Naive thymus-derived CD8-positive, alpha-beta T cell (primary cell): ENCODE measurements around the gene AZGP1. TPM values are rescaled to one million over a fixed set of nuclear protein-coding genes. Genes with fewer than 3 reads are reported as not detected.
A peak's percentile ranks its signal among the peaks of the same experiment; 100 is the strongest.
"Not testable (repeated sequence)": the region's sequence is repeated elsewhere in the genome, so short reads cannot be mapped to it uniquely, and the experiment has no call there.

ENCODE experiments used
- ATAC-seq, 2 donors: fragments of 150-1000 bp; cut with Tn5 transposase in 1 of 2; sonication (Bioruptor Pico), chemical (Tn5 transposase) in 1 of 2; 1 replicate in 1 of 2; 2 replicates in 1 of 2; pipeline ENCODE4 v1.10.0; 2021; ENCODE audit warnings: mild to moderate bottlenecking in 2 of 2, moderate library complexity in 2 of 2
- POLR2A ChIA-PET: fragments of 350-600 bp; sonication (Branson Sonifier 250); formaldehyde crosslinking; loops from one replicate; lab custom pipeline; 2021; ENCODE audit warnings: antibody characterized with exemption; lab: Charles Lee
- DNase-seq, 10 donors: peaks; one replicate each; pipeline versions ENCODE4 v3.0.0 to v3.0.0-alpha.2; 2020 to 2022
- H3K27ac Mint-ChIP-seq, 10 donors: one replicate each; pipeline ENCODE4 v1.8.0; 2020 to 2022; ENCODE audit warnings: mild to moderate bottlenecking in 10 of 10, mixed read lengths in 10 of 10, moderate library complexity in 4 of 10, inconsistent platforms in 1 of 10
- H3K27me3 Mint-ChIP-seq, 5 donors: one replicate each; pipeline ENCODE4 v1.8.0; 2021 to 2022; ENCODE audit warnings: mixed read lengths in 5 of 5
- H3K36me3 Mint-ChIP-seq, 3 donors: one replicate each; pipeline ENCODE4 v1.8.0; 2020 to 2022; ENCODE audit warnings: mixed read lengths in 3 of 3, mild to moderate bottlenecking in 2 of 3, inconsistent platforms in 1 of 3
- H3K4me1 Mint-ChIP-seq, 4 donors: one replicate each; pipeline ENCODE4 v1.8.0; 2021 to 2022; ENCODE audit warnings: mixed read lengths in 4 of 4
- H3K4me3 Mint-ChIP-seq, 10 donors: one replicate each; pipeline ENCODE4 v1.8.0; 2020 to 2022; ENCODE audit warnings: mild to moderate bottlenecking in 10 of 10, mixed read lengths in 10 of 10, moderate library complexity in 6 of 10, inconsistent platforms in 1 of 10
- H3K9me3 Mint-ChIP-seq, 9 donors: one replicate each; pipeline ENCODE4 v1.8.0; 2020 to 2022; ENCODE audit warnings: mixed read lengths in 9 of 9, mild to moderate bottlenecking in 3 of 9, inconsistent platforms in 1 of 9, moderate library complexity in 1 of 9
- polyA plus RNA-seq, 3 donors: library from polyadenylated mRNA; unstranded; fragments of 300-500 nt; fragmentation: Illumina TruSeq; gene quantifications; one replicate each; pipeline ENCODE4 v1.2.3, GENCODE V29; 2021
- total RNA-seq, 8 experiments: library from RNA in 2 of 8; stranded (reverse) in 2 of 8; gene quantifications; one replicate each; pipeline ENCODE4 v1.2.3 and lab custom pipeline; 2021 to 2026

AZGP1 gene
- total and polyA plus RNA-seq, 5 experiments from 2014 or later = not detected

DNA sequence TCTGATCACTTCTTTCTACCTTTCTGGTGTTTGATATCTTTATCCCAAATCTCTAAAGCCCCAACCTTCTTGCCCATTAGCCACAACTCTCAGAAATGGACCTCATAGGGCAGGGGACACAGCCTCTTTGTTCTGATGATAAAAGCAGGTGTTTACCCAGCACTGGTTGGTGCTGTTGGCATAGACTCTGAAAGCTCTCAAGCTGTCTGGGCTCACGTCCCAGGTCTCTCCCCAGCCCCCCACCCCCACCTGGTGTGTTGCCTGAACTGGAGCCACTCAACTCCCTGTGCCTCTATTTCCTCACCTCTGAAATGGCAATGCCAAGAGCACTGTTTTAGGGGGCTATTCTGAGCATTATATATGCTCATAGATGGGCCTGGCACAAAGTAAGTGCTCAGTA, 6.0 kb downstream of the AZGP1 start:
- peaks cover 16 to 61% (median 25%) of the 10 kb centered on the region in 5 donors for H3K27me3 Mint-ChIP-seq
- H3K36me3 Mint-ChIP-seq, H3K4me3 Mint-ChIP-seq, H3K4me1 Mint-ChIP-seq, ATAC-seq, H3K27ac Mint-ChIP-seq, H3K9me3 Mint-ChIP-seq, DNase-seq, POLR2A ChIA-PET: not testable (repeated sequence)

DNA sequence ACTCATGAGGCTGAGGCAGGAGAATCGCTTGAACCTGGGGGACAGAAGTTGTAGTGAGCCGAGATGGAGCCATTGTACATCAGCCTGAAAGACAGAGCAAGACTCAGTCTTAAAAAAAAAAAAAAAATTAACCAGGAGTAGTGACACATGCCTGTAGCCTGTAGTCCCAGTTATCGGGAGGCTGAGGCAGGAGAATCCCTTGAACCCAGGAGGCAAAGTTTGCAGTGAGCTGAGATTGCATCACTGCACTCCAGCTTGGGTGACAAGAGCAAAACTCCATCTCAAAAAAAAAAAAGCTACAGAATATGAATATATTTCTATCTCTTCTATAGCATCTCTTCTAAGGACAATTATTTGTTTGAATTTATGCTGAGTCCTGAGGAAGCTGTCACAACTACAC, 6.5 kb downstream of the AZGP1 start:
- Mint-ChIP-seq H3K4me3 (no peak overlapping the region), H3K27me3 (peaks cover 22 to 66% (median 30%) of the 10 kb centered on the region in 5 donors), H3K27ac (no peak overlapping the region), H3K9me3 (no peaks in the 10 kb centered on the region), H3K36me3 (no peaks in the 10 kb centered on the region), H3K4me1 (no peaks in the 10 kb centered on the region)
- POLR2A ChIA-PET = interaction anchor here (0.7 kb wide), 1 partner anchor 210 kb away, joined by 3 read pairs; no protein-coding TSS in a partner anchor
- DNase-seq (no peak), ATAC-seq (no peak)

DNA sequence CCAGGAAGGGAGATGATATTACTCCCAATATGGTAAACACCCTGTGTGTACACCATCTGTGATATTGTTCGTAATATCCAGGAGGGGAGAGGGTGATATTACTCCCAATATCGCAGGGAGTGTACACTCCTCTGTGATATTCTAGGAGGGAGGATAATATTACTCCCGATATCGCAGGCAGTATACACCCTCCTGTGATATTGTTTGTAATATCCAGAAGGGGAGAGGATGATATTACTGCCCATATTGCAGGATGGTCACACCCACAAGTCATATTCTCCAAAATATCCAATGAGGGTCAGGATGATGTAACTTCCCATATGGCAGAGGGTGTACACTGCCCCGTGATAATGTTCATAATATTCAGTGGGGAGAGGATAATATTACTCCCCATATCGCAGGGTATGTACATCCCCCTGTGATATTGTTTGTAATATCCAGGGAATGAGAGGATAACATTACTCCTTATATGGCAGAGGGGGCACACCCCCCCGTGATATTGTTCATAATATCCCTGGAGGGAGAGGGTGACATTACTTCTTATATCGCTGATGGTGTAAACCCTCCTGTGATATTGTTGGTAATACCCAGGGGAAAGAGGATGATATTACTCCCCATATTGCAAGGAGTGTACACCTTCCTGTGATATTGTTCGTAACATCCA, 17.1 kb downstream of the AZGP1 start:
- POLR2A ChIA-PET = no interaction called here
- ATAC-seq = no peak
- Mint-ChIP-seq H3K4me1 (no peaks in the 10 kb centered on the region), H3K4me3 (no peak overlapping the region), H3K27me3 (peaks cover 29 to 54% (median 45%) of the 10 kb centered on the region in 5 donors), H3K27ac (no peak overlapping the region), H3K9me3 (no peaks in the 10 kb centered on the region), H3K36me3 (no peaks in the 10 kb centered on the region)
- DNase-seq = no peak

DNA sequence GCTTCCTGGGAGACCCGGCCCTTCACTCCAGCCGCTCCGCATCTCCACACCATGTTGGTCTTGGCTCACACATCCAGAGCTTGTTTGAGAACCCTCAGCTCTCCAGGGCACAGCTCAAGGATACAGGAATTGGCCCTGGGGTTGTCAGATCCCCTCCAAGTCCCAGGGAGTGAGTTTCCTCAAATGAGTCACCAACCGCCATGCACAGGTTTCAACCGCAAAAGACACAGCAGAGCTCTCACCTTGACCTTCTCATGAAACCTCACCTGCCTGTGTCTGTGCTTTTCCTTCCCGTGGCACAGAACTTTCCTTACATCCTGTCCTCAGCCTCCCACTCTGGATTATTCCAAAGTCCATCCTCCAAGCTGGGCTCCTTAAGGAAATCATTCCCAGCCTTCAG, 20.6 kb downstream of the AZGP1 start:
- no peak for ATAC-seq
- POLR2A ChIA-PET = no interaction called here
- no peaks in the 10 kb centered on the region for H3K4me1 Mint-ChIP-seq

GRCh38 chr7:99954643-99955042, 21.2 kb downstream of the AZGP1 start:
- H3K36me3 Mint-ChIP-seq, H3K27ac Mint-ChIP-seq, DNase-seq, POLR2A ChIA-PET, ATAC-seq, H3K4me3 Mint-ChIP-seq, H3K4me1 Mint-ChIP-seq: not testable (repeated sequence)
- Mint-ChIP-seq H3K27me3 (peaks cover 8 to 23% (median 13%) of the 10 kb centered on the region in 5 donors), H3K9me3 (peaks cover 0 to 12% (median 3%) of the 10 kb centered on the region in 9 donors)

More for the DNA sequence above, 20.6 kb downstream of the AZGP1 start:
- Mint-ChIP-seq H3K36me3 (no peaks in the 10 kb centered on the region), H3K4me3 (no peak overlapping the region), H3K27me3 (peaks cover 10 to 23% (median 18%) of the 10 kb centered on the region in 5 donors), H3K27ac (peak overlapping the region in 1 of 10 donors; percentile 84), H3K9me3 (peaks cover 0 to 7% (median 3%) of the 10 kb centered on the region in 9 donors)
- no peak for DNase-seq

DNA sequence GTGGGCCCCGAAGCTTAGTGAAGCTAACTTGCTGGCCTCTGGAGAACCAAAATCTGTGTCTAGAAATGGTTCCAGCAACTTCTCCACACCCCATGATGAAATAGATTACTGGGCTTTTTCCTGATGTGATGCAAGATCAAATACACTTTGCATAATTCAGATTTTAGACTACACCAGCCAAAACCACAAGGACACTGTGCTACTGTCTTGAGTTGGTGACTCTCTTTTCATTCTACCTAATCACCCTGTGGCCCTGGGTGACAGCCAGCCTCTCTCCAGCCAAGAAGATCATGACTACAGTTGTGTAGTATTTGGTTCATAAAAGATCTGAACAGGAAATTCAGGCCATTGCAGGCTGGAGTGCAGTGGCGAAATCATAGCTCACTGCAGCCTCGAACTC, 22.2 kb downstream of the AZGP1 start:
- POLR2A ChIA-PET = interaction anchor here (0.6 kb wide), 1 partner anchor 1980 kb away, joined by 3 read pairs; no protein-coding TSS in a partner anchor
- ATAC-seq (no peak), DNase-seq (no peak)
- no peak overlapping the region for H3K27ac Mint-ChIP-seq
- H3K4me3 Mint-ChIP-seq = no peak overlapping the region
- no peaks in the 10 kb centered on the region for H3K4me1 Mint-ChIP-seq
- peaks cover 0 to 12% (median 3%) of the 10 kb centered on the region in 9 donors for H3K9me3 Mint-ChIP-seq
- no peaks in the 10 kb centered on the region for H3K36me3 Mint-ChIP-seq
- peaks cover 2 to 15% (median 8%) of the 10 kb centered on the region in 5 donors for H3K27me3 Mint-ChIP-seq

- H3K27me3 Mint-ChIP-seq = peaks cover 5 to 15% (median 9%) of the 10 kb centered on the region in 5 donors
- ATAC-seq, H3K27ac Mint-ChIP-seq, H3K4me1 Mint-ChIP-seq, DNase-seq, H3K36me3 Mint-ChIP-seq, H3K4me3 Mint-ChIP-seq: not testable (repeated sequence)
- H3K9me3 Mint-ChIP-seq = peaks cover 0 to 12% (median 3%) of the 10 kb centered on the region in 9 donors
- POLR2A ChIA-PET = interaction anchor here (0.7 kb wide), 1 partner anchor 256 kb away, joined by 4 read pairs; no protein-coding TSS in a partner anchor
These were observed 23.2 kb downstream of the AZGP1 start for GRCh38 chr7:99952649-99953048.

DNA sequence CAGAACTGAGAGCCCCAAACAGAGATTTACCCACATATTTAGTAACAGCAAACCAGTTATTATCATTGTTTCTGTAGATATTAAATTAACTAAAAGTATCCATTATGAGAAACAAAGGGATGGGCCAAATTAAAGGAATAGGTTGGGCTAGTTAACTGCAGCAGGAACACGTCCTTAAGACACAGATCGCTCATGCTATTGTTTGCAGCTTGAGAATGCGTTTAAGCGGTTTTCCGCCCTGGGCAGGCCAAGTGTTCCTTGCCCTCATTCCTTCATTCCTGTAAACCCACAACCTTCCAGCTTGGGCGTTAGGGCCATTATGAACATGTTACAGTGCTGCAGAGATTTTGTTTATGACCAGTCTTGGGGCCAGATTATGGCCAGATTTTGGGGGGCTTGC, 25.0 kb downstream of the AZGP1 start:
- Mint-ChIP-seq H3K27me3 (peaks cover 5 to 16% (median 10%) of the 10 kb centered on the region in 5 donors), H3K9me3 (peaks cover 0 to 12% (median 3%) of the 10 kb centered on the region in 9 donors)
- not testable (repeated sequence) for H3K27ac Mint-ChIP-seq, H3K4me3 Mint-ChIP-seq, DNase-seq, H3K36me3 Mint-ChIP-seq, H3K4me1 Mint-ChIP-seq, ATAC-seq
- POLR2A ChIA-PET = interaction anchor here (0.8 to 1.2 kb wide), 2 partner anchors 22 to 32 kb away, joined by 3 to 5 read pairs; partner anchors contain the start of gene GJC3

DNA sequence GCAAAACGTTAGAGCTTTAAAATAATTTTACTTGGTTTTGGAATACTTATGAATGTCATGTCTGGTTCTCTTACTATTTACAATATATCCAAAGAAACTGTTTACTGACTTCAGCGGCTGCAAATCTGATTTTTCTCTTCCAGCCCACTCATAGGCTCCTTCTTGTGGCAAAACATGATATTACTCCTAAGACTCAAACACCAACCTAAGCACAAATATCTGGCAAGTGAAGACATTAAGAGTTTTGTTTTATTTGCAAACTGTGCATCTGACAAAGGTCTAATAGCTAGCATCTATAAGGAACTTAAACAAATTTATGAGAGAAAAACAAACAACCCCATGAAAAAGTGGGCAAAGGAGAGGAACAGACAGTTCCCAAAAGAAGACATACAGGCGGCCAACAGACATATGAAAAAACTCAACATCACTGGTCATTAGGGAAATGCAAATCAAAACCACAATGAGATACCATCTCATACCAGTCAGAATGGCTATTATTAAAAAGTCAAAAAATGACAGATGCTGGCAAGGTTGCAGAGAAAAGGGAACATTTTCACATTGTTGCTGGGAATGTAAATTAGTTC, 26.1 kb downstream of the AZGP1 start:
- H3K4me3 Mint-ChIP-seq = no peak overlapping the region
- H3K27ac Mint-ChIP-seq = no peak overlapping the region
- peaks cover 0 to 1% (median 1%) of the 10 kb centered on the region in 4 donors for H3K4me1 Mint-ChIP-seq
- H3K36me3 Mint-ChIP-seq = no peaks in the 10 kb centered on the region
- no peak for ATAC-seq
- DNase-seq = peak in 3 of 10 donors; percentile 17 to 35 (median 28)
- POLR2A ChIA-PET = interaction anchor here (0.6 to 1.3 kb wide), 4 partner anchors 9 to 31 kb away, joined by 3 to 5 read pairs (median 4); partner anchors contain the start of gene GJC3
- H3K27me3 Mint-ChIP-seq = peaks cover 4 to 16% (median 7%) of the 10 kb centered on the region in 5 donors
- peaks cover 0 to 12% (median 3%) of the 10 kb centered on the region in 9 donors for H3K9me3 Mint-ChIP-seq

GRCh38 chr7:99947608-99948007, 28.2 kb downstream of the AZGP1 start:
- DNase-seq (no peak), ATAC-seq (no peak)
- Mint-ChIP-seq H3K27ac (no peak overlapping the region), H3K4me1 (peaks cover 4 to 16% (median 13%) of the 10 kb centered on the region in 4 donors), H3K36me3 (no peaks in the 10 kb centered on the region), H3K9me3 (peaks cover 0 to 12% (median 3%) of the 10 kb centered on the region in 9 donors), H3K27me3 (peaks cover 2 to 16% (median 7%) of the 10 kb centered on the region in 5 donors), H3K4me3 (no peak overlapping the region)
- POLR2A ChIA-PET = interaction anchor here (1.1 kb wide), 1 partner anchor 28 kb away, joined by 3 read pairs; the partner anchor contains the start of gene TRIM4

- POLR2A ChIA-PET = interaction anchor here (1.5 to 2.2 kb wide), 2 partner anchors 15 to 25 kb away, joined by 7 to 12 read pairs; partner anchors contain the start of genes GJC3 and TRIM4
- Mint-ChIP-seq H3K27me3 (peaks cover 7 to 26% (median 10%) of the 10 kb centered on the region in 5 donors), H3K9me3 (peaks cover 0 to 2% (median 0%) of the 10 kb centered on the region in 9 donors), H3K27ac (peak overlapping the region in 3 of 10 donors; percentile 37 to 86 (median 74)), H3K4me1 (peaks cover 4 to 16% (median 13%) of the 10 kb centered on the region in 4 donors), H3K36me3 (no peaks in the 10 kb centered on the region), H3K4me3 (peak overlapping the region in 8 of 10 donors; percentile 65 to 87 (median 73))
- ATAC-seq = no peak
- DNase-seq = no peak
These were observed 31.2 kb downstream of the AZGP1 start for GRCh38 chr7:99944497-99945070.
